Mucosa of rectum (tissue), 2 donors: Measurements from ENCODE around the gene CPT1C.

Experiments
- H3K27ac ChIP-seq, 2 donors: one replicate each; pipeline ENCODE4 v1.7.0; 2013; ENCODE audit warnings: inconsistent platforms in 2 of 2, low read depth in 2 of 2, low read length in 2 of 2
- H3K27me3 ChIP-seq, 2 donors: one replicate each; pipeline ENCODE4 v1.7.0; 2013; ENCODE audit warnings: low read length in 2 of 2; ENCODE audit not compliant: control insufficient read depth in 2 of 2, insufficient read depth in 2 of 2
- H3K36me3 ChIP-seq, 2 donors: one replicate each; pipeline ENCODE4 v1.7.0; 2013; ENCODE audit warnings: low read length in 2 of 2; ENCODE audit not compliant: control insufficient read depth in 2 of 2, insufficient read depth in 2 of 2
- H3K4me1 ChIP-seq, 2 donors: one replicate each; pipeline ENCODE4 v1.7.0; 2013; ENCODE audit warnings: low read length in 2 of 2, mild to moderate bottlenecking in 1 of 2; ENCODE audit not compliant: control insufficient read depth in 2 of 2, insufficient read depth in 2 of 2
- H3K4me3 ChIP-seq, 2 donors: one replicate each; pipeline ENCODE4 v1.7.0; 2013; ENCODE audit warnings: low read length in 2 of 2
- H3K9ac ChIP-seq, 2 donors: one replicate each; pipeline ENCODE4 v1.7.0; 2013; ENCODE audit warnings: low read length in 2 of 2, low read depth in 1 of 2, mild to moderate bottlenecking in 1 of 2
- H3K9me3 ChIP-seq, 2 donors: one replicate each; pipeline ENCODE4 v1.7.0; 2013; ENCODE audit warnings: low read length in 2 of 2; ENCODE audit not compliant: control insufficient read depth in 2 of 2
- donor health status: healthy.
- donor health status: Normal muscosa, but diverticular disease.

The CPT1C gene

DNA sequence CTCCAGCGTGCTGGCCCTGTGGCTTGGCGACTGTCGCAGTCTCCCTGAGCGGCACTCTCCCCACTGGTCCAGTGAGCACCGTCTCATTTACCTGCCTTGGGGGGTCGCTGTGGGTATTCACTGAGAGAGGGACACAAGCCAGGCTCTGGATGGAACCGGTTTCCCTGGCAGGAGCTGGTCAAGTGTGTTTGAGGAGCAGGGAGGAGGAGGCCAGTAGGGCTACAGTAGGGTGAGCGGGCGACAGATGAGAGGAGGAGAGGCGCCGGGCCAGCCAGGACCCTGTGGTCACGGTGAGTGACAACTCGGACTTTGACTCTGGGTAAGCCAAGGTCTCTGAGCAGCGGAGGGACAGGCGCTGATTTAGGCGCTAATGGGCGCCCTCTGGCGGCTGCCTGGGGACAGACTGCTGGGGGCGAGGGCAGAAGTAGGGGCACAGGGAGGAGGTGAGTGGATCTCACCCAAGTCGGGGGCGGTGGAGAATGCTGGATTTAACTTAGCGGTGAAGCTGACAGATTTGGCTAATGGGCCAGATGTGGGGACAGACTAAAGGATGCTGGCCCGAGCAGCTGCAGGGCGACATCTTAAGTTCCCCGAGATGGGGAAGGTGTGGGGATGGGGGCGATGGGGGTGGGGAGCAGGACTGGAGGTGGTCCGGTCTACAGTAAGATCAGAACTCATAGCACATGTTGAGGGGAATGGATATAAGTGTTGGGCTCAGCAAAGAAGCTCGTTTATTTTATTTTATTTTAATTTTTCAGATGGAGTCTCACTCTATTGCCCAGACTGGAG is 18.6 kb upstream of the CPT1C start:
- Histone ChIP-seq H3K9ac (peak overlapping the region; percentile 44 to 46), H3K4me3 (peak overlapping the region; percentile 25 to 65), H3K4me1 (peaks cover 3 to 7% of the 10 kb centered on the region in 2 donors), H3K27me3 (no peaks in the 10 kb centered on the region), H3K27ac (peak overlapping the region; percentile 18 to 23), H3K36me3 (no peaks in the 10 kb centered on the region), H3K9me3 (no peaks in the 10 kb centered on the region)

DNA sequence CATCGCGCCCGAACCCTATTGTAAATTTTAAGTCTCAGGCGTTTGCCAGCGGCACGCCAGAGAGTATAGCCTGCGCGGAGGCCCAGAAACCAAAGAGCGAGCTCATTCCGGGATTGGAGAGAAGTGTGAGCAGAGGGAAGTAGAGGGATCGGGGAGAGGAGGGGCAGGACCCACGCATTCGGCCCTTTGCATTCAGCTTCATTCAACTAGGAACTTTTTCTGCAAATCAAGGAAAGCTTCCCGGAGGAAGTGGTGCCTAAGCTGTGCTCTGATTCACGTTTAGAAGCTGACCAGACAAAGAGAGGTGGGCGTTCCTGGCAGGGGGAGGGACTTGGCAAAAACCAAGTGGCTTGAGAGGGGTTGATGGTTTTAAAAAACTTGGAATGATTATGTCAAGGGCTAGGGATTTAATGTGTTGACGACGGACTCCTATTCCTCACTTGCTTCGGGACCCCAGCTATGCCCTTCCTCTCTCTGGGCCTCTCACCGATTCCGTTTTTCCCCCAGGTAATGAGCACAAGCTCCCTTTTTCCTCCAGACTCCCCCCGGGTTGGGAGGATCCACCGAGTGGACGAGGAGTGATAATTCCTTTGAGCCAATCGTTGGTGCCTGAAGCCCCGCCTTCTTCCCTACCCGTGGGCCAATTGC is 14.7 kb upstream of the CPT1C start:
- Histone ChIP-seq H3K4me3 (peak overlapping the region; percentile 82 to 93), H3K27me3 (no peaks in the 10 kb centered on the region), H3K36me3 (peaks cover 0 to 2% of the 10 kb centered on the region in 2 donors), H3K4me1 (peaks cover 19 to 20% of the 10 kb centered on the region in 2 donors), H3K9me3 (no peaks in the 10 kb centered on the region), H3K27ac (peak overlapping the region; percentile 91 to 94), H3K9ac (peak overlapping the region; percentile 79 to 80)

DNA sequence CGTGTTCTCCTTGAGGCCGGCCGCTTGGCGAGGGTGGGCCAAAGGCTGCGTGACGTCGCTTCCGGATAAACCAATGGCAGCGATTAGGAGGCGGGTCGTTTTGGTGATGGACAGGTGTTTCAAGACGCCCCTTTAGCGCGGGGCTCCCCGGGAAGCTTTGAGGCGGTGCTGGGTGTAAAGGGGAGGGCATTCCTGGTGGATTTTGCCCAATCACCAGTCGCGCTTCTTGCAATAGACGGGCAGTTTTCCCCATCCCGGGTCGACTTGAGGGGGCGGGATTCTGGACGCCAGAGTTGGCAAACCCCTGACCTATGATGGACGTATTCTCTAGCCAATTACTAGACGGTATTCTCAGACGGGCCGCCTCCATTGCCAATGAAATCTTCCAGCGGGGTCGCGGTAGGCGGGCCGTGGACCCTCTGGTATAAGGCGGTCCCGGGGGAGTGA is 14.1 kb upstream of the CPT1C start:
- peak overlapping the region; percentile 90 to 93 for H3K4me3 ChIP-seq
- peak overlapping the region; percentile 94 to 95 for H3K9ac ChIP-seq
- peaks cover 2% of the 10 kb centered on the region in 2 donors for H3K36me3 ChIP-seq
- peaks cover 19 to 20% of the 10 kb centered on the region in 2 donors for H3K4me1 ChIP-seq
- H3K9me3 ChIP-seq, result no peaks in the 10 kb centered on the region
- H3K27me3 ChIP-seq, result no peaks in the 10 kb centered on the region
- H3K27ac ChIP-seq, result peak overlapping the region; percentile 85 to 91

DNA sequence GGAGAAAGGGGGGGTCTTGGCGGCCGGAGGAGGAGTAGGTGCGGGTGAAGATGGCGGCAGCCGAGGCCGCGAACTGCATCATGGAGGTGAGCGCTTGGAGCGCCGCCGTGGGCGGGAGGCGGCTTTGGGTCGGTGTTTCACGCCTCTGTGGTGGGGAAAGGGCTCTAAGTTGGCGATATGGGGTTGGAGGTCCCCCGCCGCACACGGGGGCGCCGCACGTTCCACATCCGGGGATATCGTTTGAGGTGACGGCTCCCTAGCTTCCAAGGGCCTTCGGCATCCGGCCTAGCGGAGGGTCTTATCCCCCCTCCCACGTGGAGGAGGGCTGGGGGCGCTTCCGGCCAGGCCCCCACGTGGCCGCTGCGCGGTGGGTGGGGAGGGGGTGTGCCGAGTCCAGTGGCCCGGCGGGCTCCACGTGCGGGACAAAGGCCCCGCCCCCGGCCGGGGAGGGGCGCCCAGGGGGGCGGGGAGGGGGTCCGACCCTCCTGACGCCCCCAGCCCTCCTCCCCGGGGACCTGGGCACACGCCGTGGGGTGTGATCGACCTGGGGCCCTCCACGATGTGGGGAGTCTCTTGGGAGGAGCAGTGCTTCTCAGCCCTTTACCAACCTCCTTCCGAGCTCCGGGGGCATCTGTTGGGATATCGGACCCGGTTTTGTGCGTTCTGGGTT is 13.6 kb upstream of the CPT1C start, which contains the start of gene PRMT1:
TSS of gene PRMT1 (plus strand) at position 41 of the 670 bp plus-strand sequence. CDS start at position 51, 10 bp downstream.
- Histone ChIP-seq H3K4me3 (peak within 1 kb of the TSS; percentile 90 to 93), H3K9ac (peak within 1 kb of the TSS; percentile 94 to 95), H3K36me3 (peaks cover 7% of the 10 kb centered on the region in 2 donors), H3K9me3 (no peaks in the 10 kb centered on the region), H3K27ac (peak within 1 kb of the TSS; percentile 91 to 94), H3K27me3 (no peaks in the 10 kb centered on the region), H3K4me1 (peaks cover 15 to 16% of the 10 kb centered on the region in 2 donors)

DNA sequence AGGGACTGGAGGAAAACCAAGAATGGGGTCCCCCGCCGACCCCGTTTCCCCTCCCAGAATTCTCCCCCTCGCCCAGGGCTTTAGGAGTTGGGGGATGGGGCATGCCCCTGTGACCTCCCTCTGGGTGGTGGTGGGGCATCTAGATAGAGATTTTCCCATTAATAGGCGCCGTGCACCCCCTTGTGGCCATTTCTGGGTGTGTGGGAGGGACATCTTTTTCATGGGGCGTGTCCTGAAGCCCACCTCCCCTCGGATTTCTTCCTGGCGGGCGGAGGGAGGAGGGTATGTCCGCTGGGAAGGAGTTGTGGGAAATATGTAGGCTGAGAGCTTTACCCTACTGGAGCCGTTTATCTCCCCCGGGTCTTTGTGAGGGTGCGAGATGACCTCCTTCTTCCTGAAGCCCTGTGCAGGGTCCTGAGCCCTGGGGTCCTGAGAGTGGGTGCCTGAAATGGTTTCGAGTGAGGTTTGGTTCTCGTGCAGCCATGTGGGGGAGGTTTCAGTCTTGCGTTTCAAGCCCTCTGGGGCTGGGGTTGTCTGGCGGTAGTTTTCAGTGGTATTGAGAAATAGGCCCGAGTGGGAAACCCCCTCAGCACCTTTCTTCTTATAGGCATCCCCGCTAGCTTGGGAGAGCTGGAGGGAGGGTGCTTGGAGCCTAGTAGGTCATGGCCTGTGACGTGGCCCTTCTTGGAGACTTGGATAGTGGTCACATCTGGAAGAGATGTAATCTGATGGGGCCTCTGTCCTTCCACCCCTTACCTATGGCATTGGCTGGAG is 12.8 kb upstream of the CPT1C start:
- peaks cover 15 to 16% of the 10 kb centered on the region in 2 donors for H3K4me1 ChIP-seq
- peaks cover 9 to 10% of the 10 kb centered on the region in 2 donors for H3K36me3 ChIP-seq

DNA sequence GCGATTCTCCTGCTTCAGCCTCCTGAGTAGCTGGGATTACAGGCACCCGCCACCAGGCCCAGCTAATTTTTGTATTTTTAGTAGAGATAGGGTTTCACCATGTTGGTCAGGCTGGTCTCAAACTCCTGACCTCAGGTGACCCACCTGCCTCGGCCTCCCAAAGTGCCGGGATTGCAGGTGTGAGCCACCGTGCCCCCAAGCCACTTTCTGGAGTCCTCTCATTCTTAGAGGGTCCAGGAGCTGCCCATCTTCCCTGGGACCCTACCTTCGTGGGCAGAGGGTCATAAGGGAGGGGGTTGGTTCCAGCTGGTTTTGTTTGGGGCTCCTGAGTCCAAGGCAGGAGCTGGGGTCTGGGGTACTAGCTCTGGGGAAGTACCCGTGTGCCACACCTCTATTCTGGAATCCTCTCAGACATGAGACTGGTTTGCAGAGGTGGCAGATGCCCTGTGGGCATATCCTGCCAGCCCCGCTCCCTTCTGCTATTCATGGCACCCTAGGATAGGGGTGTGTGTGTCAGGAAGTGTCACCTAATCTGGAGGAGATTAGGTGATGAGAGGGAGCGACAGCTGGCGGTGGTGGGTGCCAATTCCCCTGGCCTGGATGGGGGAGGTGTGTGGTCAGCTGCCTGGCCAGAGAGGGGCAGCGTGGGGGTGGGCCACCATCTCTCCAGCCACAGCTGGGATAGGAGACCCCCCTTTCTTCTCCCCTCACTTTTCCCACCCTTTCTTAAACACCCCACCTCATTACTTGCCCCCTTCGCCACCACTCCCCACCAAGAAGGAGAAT is 11.7 kb upstream of the CPT1C start:
- no peak overlapping the region for H3K9ac ChIP-seq
- H3K27me3 ChIP-seq, result no peaks in the 10 kb centered on the region
- no peak overlapping the region for H3K4me3 ChIP-seq
- H3K36me3 ChIP-seq, result peaks cover 13 to 16% of the 10 kb centered on the region in 2 donors
- H3K27ac ChIP-seq, result no peak overlapping the region
- peaks cover 15 to 16% of the 10 kb centered on the region in 2 donors for H3K4me1 ChIP-seq
- H3K9me3 ChIP-seq, result no peaks in the 10 kb centered on the region

More for the DNA sequence above, 12.8 kb upstream of the CPT1C start:
- Histone ChIP-seq H3K27me3 (no peaks in the 10 kb centered on the region), H3K4me3 (peak overlapping the region; percentile 90 to 93), H3K9me3 (no peaks in the 10 kb centered on the region), H3K9ac (peak overlapping the region; percentile 44 to 95), H3K27ac (peak overlapping the region; percentile 85 to 91)

DNA sequence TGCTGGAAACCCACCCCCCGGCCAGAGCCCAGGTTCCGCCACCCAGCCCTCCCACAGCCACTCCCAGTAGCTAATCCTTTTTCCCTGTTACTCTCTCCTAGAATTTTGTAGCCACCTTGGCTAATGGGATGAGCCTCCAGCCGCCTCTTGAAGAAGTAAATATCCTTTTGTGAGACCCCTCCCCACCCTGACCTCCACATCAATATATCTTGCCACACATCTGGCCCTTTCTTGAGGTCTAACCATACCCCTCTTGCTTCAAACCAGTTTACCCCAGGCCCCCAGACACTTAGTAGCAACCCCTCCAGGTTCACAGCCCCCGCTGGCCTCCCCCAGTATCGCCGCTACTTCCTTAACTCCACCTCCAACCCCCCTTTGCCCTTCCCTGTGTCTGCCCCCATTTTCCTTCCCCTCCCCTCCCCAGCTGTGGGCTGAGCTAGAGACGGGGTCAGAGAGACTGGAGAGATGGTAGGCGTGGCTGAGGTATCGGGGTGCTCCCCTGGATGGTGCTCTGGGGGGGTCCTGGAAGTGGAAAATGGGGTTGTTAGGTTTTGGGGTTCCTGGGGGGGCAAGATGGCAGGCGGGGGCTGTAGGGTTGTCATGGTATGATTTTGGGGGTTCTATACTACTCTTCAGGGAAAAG is 11.0 kb upstream of the CPT1C start:
- H3K4me3 ChIP-seq, result no peak overlapping the region
- no peak overlapping the region for H3K9ac ChIP-seq
- H3K4me1 ChIP-seq, result peaks cover 15 to 16% of the 10 kb centered on the region in 2 donors

DNA sequence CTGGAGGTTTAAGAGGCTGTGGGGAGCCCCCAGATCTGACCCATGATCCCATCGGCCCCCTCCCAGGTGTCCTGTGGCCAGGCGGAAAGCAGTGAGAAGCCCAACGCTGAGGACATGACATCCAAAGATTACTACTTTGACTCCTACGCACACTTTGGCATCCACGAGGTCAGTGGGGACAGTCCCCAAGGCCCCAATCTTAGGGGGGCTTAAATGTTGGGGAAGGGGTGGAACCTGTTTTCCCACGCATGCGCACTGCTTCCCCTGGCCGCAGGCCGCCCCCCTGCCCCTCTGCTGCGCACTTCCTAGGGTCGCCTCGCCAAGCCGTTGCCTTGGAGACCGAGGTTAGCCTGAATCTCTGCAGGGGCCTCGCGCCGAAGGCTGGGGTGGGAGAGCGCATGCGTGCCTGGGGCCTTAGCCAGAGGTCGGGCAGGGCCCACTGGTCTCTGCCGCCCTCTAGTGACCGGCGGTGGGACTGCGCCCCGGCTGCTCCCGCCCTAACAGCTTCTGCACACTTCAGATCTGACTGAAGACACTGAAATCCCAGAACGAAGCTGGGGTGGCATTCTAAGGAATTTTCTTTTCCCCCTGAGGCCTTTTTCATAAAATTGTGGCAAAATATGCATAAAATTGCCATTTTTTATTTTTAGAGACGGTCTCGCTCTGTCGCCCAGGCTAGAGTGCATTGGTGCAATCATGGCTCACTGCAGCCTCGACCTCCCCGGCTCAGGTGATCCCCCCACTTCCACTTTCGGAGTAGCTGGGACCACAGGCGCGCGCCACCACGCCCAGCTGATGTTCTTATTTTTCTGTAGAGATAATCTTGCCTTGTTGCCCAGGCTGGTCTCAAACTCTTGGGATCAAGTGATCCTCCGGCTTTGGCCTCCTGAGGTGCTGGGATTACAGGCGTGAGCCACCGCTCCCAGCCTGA is 10.2 kb upstream of the CPT1C start:
- Histone ChIP-seq H3K36me3 (peaks cover 13 to 24% of the 10 kb centered on the region in 2 donors), H3K4me3 (peak overlapping the region in 1 of 2 donors; percentile 26), H3K27ac (peak overlapping the region in 1 of 2 donors; percentile 48), H3K27me3 (no peaks in the 10 kb centered on the region), H3K9ac (peak overlapping the region in 1 of 2 donors; percentile 35), H3K4me1 (peaks cover 15 to 16% of the 10 kb centered on the region in 2 donors), H3K9me3 (no peaks in the 10 kb centered on the region)

More for the DNA sequence above, 11.0 kb upstream of the CPT1C start:
- no peaks in the 10 kb centered on the region for H3K27me3 ChIP-seq
- peak overlapping the region in 1 of 2 donors; percentile 48 for H3K27ac ChIP-seq
- H3K9me3 ChIP-seq, result no peaks in the 10 kb centered on the region
- H3K36me3 ChIP-seq, result peaks cover 13 to 19% of the 10 kb centered on the region in 2 donors
